Measurements from ENCODE around the gene SMURF1.

DNA sequence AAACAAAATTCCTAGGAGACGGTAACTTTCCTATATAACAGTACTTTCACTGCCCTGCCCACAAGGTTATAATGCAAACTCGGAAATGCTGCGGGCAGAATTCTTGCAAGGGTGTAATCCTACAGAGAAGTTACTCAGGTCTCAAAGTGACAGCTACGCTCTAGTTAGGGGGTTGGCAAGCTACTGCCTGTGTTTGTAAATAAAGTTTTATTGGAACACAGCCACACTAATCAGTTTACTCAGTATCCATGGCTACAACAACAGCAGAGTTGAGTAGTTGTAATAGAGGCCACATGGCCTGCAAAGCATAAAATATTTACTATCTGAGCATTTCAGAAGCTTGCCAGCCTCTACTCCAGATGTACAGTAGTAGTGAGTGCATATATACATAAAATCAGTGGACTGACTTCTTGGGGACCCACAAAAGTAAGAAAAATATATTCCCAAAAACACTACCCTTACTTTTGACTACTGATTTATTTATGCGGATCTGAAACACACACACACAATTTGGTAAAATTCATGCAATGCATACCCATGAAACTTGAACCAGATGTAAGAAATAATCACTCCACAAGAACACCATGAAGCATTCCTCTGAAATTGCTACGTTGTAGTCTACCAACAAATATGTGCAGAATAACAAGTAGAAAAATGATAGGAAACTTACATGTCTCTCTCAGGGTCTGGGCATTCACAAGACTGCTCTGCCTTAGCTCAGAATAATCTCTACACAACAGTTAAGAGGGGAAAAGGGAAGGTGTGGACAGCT lies 53.0 kb downstream of the SMURF1 start:
- TF ChIP-seq, protein P1, sequence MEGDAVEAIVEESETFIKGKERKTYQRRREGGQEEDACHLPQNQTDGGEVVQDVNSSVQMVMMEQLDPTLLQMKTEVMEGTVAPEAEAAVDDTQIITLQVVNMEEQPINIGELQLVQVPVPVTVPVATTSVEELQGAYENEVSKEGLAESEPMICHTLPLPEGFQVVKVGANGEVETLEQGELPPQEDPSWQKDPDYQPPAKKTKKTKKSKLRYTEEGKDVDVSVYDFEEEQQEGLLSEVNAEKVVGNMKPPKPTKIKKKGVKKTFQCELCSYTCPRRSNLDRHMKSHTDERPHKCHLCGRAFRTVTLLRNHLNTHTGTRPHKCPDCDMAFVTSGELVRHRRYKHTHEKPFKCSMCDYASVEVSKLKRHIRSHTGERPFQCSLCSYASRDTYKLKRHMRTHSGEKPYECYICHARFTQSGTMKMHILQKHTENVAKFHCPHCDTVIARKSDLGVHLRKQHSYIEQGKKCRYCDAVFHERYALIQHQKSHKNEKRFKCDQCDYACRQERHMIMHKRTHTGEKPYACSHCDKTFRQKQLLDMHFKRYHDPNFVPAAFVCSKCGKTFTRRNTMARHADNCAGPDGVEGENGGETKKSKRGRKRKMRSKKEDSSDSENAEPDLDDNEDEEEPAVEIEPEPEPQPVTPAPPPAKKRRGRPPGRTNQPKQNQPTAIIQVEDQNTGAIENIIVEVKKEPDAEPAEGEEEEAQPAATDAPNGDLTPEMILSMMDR (IDR thresholded peaks at IDR 0.05; ENCODE audit: insufficient read depth, low read depth, low read length), result no peak
- no peak for TF ChIP-seq EZH2 (IDR thresholded peaks at IDR 0.05; ENCODE audit: insufficient read depth, low read length)
